ENCODE measurements around the gene MAP3K8. TPM values are rescaled to one million over a fixed set of nuclear protein-coding genes. Genes with fewer than 3 reads are reported as not detected.

MAP3K8 gene
- total and polyA plus RNA-seq, 9 of the 15 experiments (the other 6 are each of a cell fraction or from before 2014, with no cell fraction given), result 6.9 to 23.6 (median 13.6) TPM

DNA sequence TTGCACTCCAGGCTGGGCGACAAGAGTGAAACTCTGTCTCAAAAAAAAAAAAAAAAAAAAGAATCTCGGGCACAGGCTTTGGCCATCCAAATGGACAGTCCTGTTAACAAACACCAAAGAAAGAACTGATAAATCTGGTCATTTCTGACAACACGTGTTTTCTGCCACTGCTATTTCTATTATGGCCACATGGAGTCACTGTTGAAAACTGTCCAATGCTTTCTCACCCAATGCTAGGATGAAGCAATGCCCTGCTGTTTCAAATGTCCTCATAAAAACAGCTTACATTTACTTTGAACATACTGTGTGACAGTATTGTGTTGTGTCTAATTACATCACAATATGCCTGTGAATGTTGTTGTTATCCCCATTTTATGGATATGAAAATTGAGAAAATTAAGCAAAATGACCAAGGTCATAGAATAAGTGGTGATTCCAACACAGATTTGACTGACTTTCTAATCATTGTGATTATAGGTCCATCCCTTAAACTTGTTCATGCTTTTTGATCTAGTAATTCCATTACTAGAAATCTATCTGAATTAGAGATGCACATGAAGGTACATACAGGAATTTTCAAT is 19.9 kb upstream of the MAP3K8 start (continued):
- TF ChIP-seq RAD21 (CRISPR knock-in tag; conservative IDR thresholded peaks at IDR 0.05 in 1 of 2, IDR thresholded peaks at IDR 0.05 in 1 of 2) (peak; percentile 92 to 95), ZNF764 (CRISPR knock-in tag; IDR thresholded peaks at IDR 0.05; ENCODE audit: low read depth) (no peak), HDAC6 (IDR thresholded peaks at IDR 0.05; ENCODE audit: low read depth, low read length) (no peak), EWSR1 (IDR thresholded peaks at IDR 0.05; ENCODE audit: borderline replicate concordance, low read depth, partially characterized antibody) (no peak), BRD4 (IDR thresholded peaks at IDR 0.05) (no peak), ZFX (CRISPR knock-in tag; IDR thresholded peaks at IDR 0.05) (no peak), ZNF239 (CRISPR knock-in tag; IDR thresholded peaks at IDR 0.05) (no peak), MIER1 (IDR thresholded peaks at IDR 0.05; ENCODE audit: low read depth) (no peak), BRCA1 (IDR thresholded peaks at IDR 0.05) (no peak), BRCA1 (CRISPR knock-in tag; IDR thresholded peaks at IDR 0.05) (no peak), SAP30 (IDR thresholded peaks at IDR 0.05; ENCODE audit: borderline replicate concordance, insufficient read depth, low read depth, low read length, poor library complexity, severe bottlenecking) (no peak), ARNT (IDR thresholded peaks at IDR 0.05) (peak in 1 of 2 experiments; percentile 76; a peak in 2 of 4 replicates), NR3C1 (CRISPR knock-in tag; IDR thresholded peaks at IDR 0.05) (no peak), STAT5A (IDR thresholded peaks at IDR 0.05; ENCODE audit: borderline replicate concordance, low read length) (no peak), L3MBTL2 (IDR thresholded peaks at IDR 0.05) (no peak), ZNF316 (IDR thresholded peaks at IDR 0.05) (no peak), PRMT5 (CRISPR knock-in tag; IDR thresholded peaks at IDR 0.05) (no peak), ZC3H8 (IDR thresholded peaks at IDR 0.05) (no peak), RHOXF2B (CRISPR knock-in tag; conservative IDR thresholded peaks at IDR 0.05) (no peak), ESRRA (IDR thresholded peaks at IDR 0.05; ENCODE audit: borderline replicate concordance, low read depth) (peak; percentile 14; the same call in 1 of the 2 replicates), CBFA2T2 (conservative IDR thresholded peaks at IDR 0.05) (no peak), NFE2L1 (tag; IDR thresholded peaks at IDR 0.05; ENCODE audit: borderline replicate concordance, low read depth) (no peak), ZNF165 (CRISPR knock-in tag; IDR thresholded peaks at IDR 0.05; ENCODE audit: borderline replicate concordance) (no peak), NELFE (IDR thresholded peaks at IDR 0.05; ENCODE audit: insufficient read depth, insufficient read length) (no peak), MEIS2 (IDR thresholded peaks at IDR 0.05; ENCODE audit: partially characterized antibody) (peak; percentile 5), CBX1 (IDR thresholded peaks at IDR 0.05; ENCODE audit: low read depth) (no peak), CEBPB (tag; IDR thresholded peaks at IDR 0.05) (peak; percentile 99), KAT7 (CRISPR knock-in tag; IDR thresholded peaks at IDR 0.05; ENCODE audit: borderline replicate concordance) (no peak)
- TF ChIP-seq, protein P1, sequence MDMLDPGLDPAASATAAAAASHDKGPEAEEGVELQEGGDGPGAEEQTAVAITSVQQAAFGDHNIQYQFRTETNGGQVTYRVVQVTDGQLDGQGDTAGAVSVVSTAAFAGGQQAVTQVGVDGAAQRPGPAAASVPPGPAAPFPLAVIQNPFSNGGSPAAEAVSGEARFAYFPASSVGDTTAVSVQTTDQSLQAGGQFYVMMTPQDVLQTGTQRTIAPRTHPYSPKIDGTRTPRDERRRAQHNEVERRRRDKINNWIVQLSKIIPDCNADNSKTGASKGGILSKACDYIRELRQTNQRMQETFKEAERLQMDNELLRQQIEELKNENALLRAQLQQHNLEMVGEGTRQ (CRISPR knock-in tag; IDR thresholded peaks at IDR 0.05), result no peak
- TF ChIP-seq, protein P2, sequence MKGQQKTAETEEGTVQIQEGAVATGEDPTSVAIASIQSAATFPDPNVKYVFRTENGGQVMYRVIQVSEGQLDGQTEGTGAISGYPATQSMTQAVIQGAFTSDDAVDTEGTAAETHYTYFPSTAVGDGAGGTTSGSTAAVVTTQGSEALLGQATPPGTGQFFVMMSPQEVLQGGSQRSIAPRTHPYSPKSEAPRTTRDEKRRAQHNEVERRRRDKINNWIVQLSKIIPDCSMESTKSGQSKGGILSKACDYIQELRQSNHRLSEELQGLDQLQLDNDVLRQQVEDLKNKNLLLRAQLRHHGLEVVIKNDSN (CRISPR knock-in tag; IDR thresholded peaks at IDR 0.05), result peak; percentile 31; the same call in 1 of the 2 replicates
